OCI-LY3 (cell line): ENCODE measurements around the gene LAT.
"Not testable (repeated sequence)": the region's sequence is repeated elsewhere in the genome, so short reads cannot be mapped to it uniquely, and the experiment has no call there.

Experiments used
- H2AFZ ChIP-seq: fragments of 200-600, 300-600 bp; shearing (Covaris generic); 2 replicates; pipeline ENCODE4 v1.6.0; 2014; ENCODE audit warnings: antibody characterized with exemption, low read depth, low read length
- H3K27ac ChIP-seq: fragments of 200-600, 300-600 bp; sonication (generic); 2 replicates; pipeline ENCODE4 v1.5.1; 2014; ENCODE audit warnings: mild to moderate bottlenecking, low read length, moderate library complexity, mixed read lengths
- H3K27me3 ChIP-seq: fragments of 200-600, 300-600 bp; sonication (generic); 2 replicates; pipeline ENCODE4 v1.6.1; 2014; ENCODE audit warnings: low read depth, low read length, mixed read lengths
- H3K36me3 ChIP-seq: fragments of 200-600, 300-600 bp; sonication (generic); replicated peaks from 2 replicates; pipeline ENCODE3; 2014; ENCODE audit warnings: low read depth, low read length, mixed read lengths
- H3K4me1 ChIP-seq: fragments of 300-600, 200-600 bp; sonication (generic); 2 replicates; pipeline ENCODE4 v1.6.1; 2014; ENCODE audit warnings: low read length, mixed read lengths
- H3K4me2 ChIP-seq: fragments of 200-600, 300-600 bp; sonication (generic); 2 replicates; pipeline ENCODE4 v1.6.1; 2014; ENCODE audit warnings: low read length, mixed read lengths
- H3K4me3 ChIP-seq: fragments of 300-600, 200-600 bp; sonication (generic); 2 replicates; pipeline ENCODE4 v1.5.1; 2014; ENCODE audit warnings: antibody characterized with exemption, mild to moderate bottlenecking, low read length, moderate library complexity
- H3K79me2 ChIP-seq: fragments of 300-600, 200-600 bp; shearing (Covaris generic); 2 replicates; pipeline ENCODE4 v1.6.1; 2014; ENCODE audit warnings: mild to moderate bottlenecking, low read length, mixed read lengths
- H3K9ac ChIP-seq: fragments of 300-600, 200-600 bp; shearing (Covaris generic); 2 replicates; pipeline ENCODE4 v1.6.0; 2014; ENCODE audit warnings: mild to moderate bottlenecking, low read length, moderate library complexity
- H3K9me3 ChIP-seq: fragments of 200-600, 300-600 bp; shearing (Covaris generic); 2 replicates; pipeline ENCODE4 v1.6.1; 2014; ENCODE audit warnings: low read length, mixed read lengths; ENCODE audit not compliant: insufficient read depth
- H4K20me1 ChIP-seq: fragments of 200-600, 300-600 bp; sonication (generic); 2 replicates; pipeline ENCODE4 v1.6.1; 2016; ENCODE audit warnings: low read length, mixed read lengths; ENCODE audit not compliant: insufficient read depth
- CTCF ChIP-seq: fragments of 200-600, 300-600 bp; sonication (generic); IDR thresholded peaks from 2 replicates; pipeline ENCODE4 v1.5.1; 2014; ENCODE audit warnings: antibody characterized with exemption, low read length, low read depth
- EZH2phosphoT487 ChIP-seq: fragments of 200-600 bp; shearing (Covaris generic); IDR thresholded peaks from 2 replicates; pipeline ENCODE4 v1.6.1; 2018; ENCODE audit warnings: antibody characterized with exemption, mixed run types, low read depth

Gene LAT

GRCh38 chr16:28958836-28959235 is 26.0 kb upstream of the LAT start:
- Histone ChIP-seq H3K27ac (no peak overlapping the region), H3K4me1 (no peaks in the 10 kb centered on the region), H3K4me3 (no peak overlapping the region), H2AFZ (no peak overlapping the region), H4K20me1 (no peaks in the 10 kb centered on the region), H3K9ac (no peak overlapping the region), H3K36me3 (peaks cover 67% of the 10 kb centered on the region), H3K27me3 (no peaks in the 10 kb centered on the region), H3K79me2 (peaks cover 8% of the 10 kb centered on the region), H3K4me2 (no peak overlapping the region), H3K9me3 (no peaks in the 10 kb centered on the region)
- no peak for TF ChIP-seq EZH2phosphoT487
- TF ChIP-seq CTCF: no peak

GRCh38 chr16:28964072-28964471 is 20.8 kb upstream of the LAT start:
- no peak overlapping the region for H3K9ac ChIP-seq
- H3K4me1 ChIP-seq: no peaks in the 10 kb centered on the region
- TF ChIP-seq CTCF (no peak), EZH2phosphoT487 (no peak)
- no peak overlapping the region for H2AFZ ChIP-seq
- H3K4me3 ChIP-seq: no peak overlapping the region
- H4K20me1 ChIP-seq: no peaks in the 10 kb centered on the region
- peaks cover 44% of the 10 kb centered on the region for H3K36me3 ChIP-seq
- H3K9me3 ChIP-seq: no peaks in the 10 kb centered on the region
- no peaks in the 10 kb centered on the region for H3K27me3 ChIP-seq
- no peak overlapping the region for H3K4me2 ChIP-seq
- no peaks in the 10 kb centered on the region for H3K79me2 ChIP-seq
- no peak overlapping the region for H3K27ac ChIP-seq

GRCh38 chr16:28964496-28964895 is 20.4 kb upstream of the LAT start:
- H3K4me2 ChIP-seq: no peak overlapping the region
- no peak overlapping the region for H3K4me3 ChIP-seq
- no peaks in the 10 kb centered on the region for H3K27me3 ChIP-seq
- H3K36me3 ChIP-seq: peaks cover 41% of the 10 kb centered on the region
- no peaks in the 10 kb centered on the region for H3K4me1 ChIP-seq
- TF ChIP-seq EZH2phosphoT487 (no peak), CTCF (no peak)
- no peak overlapping the region for H3K9ac ChIP-seq
- H2AFZ ChIP-seq: no peak overlapping the region
- no peak overlapping the region for H3K27ac ChIP-seq
- no peaks in the 10 kb centered on the region for H3K79me2 ChIP-seq
- H3K9me3 ChIP-seq: no peaks in the 10 kb centered on the region
- H4K20me1 ChIP-seq: no peaks in the 10 kb centered on the region

- H3K9ac ChIP-seq: no peak overlapping the region
- H3K27me3 ChIP-seq: no peaks in the 10 kb centered on the region
- H4K20me1 ChIP-seq: no peaks in the 10 kb centered on the region
- H3K79me2 ChIP-seq: no peaks in the 10 kb centered on the region
- no peak overlapping the region for H3K4me3 ChIP-seq
- H2AFZ ChIP-seq: no peak overlapping the region
- peaks cover 28% of the 10 kb centered on the region for H3K36me3 ChIP-seq
- no peaks in the 10 kb centered on the region for H3K4me1 ChIP-seq
- no peak overlapping the region for H3K27ac ChIP-seq
- H3K4me2 ChIP-seq: no peak overlapping the region
- no peaks in the 10 kb centered on the region for H3K9me3 ChIP-seq
- TF ChIP-seq EZH2phosphoT487: no peak
- no peak for TF ChIP-seq CTCF
Observed at GRCh38 chr16:28967156-28967555, 17.7 kb upstream of the LAT start.

GRCh38 chr16:28969696-28970095 is 15.2 kb upstream of the LAT start:
- not testable (repeated sequence) for H3K9ac ChIP-seq, H3K4me1 ChIP-seq, H3K4me2 ChIP-seq, H3K27me3 ChIP-seq, H3K27ac ChIP-seq, H3K36me3 ChIP-seq, H3K4me3 ChIP-seq, H3K9me3 ChIP-seq, H2AFZ ChIP-seq, H3K79me2 ChIP-seq, H4K20me1 ChIP-seq
